Measurements from ENCODE around the gene ARHGEF7.
A peak's percentile ranks its signal among the peaks of the same experiment; 100 is the strongest.
"Not testable (repeated sequence)": the region's sequence is repeated elsewhere in the genome, so short reads cannot be mapped to it uniquely, and the experiment has no call there.

Gene ARHGEF7

GRCh38 chr13:111186305-111186935, 71.3 kb downstream of the ARHGEF7 start:
- no peak for ATAC-seq (replicated peaks)
- H3K36me3 Mint-ChIP-seq (ENCODE audit: insufficient read depth), result peaks cover 35% of the 10 kb centered on the region
- no peaks in the 10 kb centered on the region for H3K9me3 Mint-ChIP-seq
- no peak for DNase-seq
- H3K27me3 Mint-ChIP-seq, result no peaks in the 10 kb centered on the region
- peak overlapping the region; percentile 13 to 76 for H3K4me3 Mint-ChIP-seq
- peak overlapping the region in 1 of 2 donors; percentile 31 for H3K27ac Mint-ChIP-seq
- peaks cover 76 to 79% of the 10 kb centered on the region in 2 donors for H3K4me1 Mint-ChIP-seq (ENCODE audit: low read depth in 2 of 2)

DNA sequence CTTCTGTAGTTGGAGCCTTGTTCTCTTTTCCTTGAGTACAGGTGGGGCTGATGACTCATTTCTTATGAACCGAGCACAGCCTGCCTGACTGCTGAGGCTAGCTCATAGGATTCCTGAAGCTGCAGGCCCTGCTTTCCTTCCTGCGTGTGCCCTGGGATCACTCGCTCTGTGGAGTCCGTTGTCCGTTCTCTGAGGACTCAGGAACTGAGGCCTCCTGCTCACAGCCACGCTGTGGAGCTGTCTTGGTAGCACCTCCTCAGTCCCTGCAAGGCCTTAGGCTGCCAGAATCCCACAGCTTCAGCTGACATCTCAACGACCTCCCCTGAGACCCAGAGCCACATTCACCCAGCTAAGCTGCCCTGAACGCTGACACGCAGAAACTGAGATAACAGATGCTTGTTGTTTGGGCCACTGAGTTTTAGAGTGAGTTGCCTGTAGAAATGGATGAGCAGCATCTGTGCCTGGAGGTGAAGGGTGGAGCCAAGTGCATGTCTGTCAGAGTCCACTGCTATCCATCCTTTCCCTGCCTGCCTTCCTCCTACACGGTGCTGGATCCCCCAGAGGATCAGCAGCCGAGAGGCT, 72.9 kb downstream of the ARHGEF7 start:
- peaks cover 37% of the 10 kb centered on the region for H3K36me3 Mint-ChIP-seq (ENCODE audit: insufficient read depth)

DNA sequence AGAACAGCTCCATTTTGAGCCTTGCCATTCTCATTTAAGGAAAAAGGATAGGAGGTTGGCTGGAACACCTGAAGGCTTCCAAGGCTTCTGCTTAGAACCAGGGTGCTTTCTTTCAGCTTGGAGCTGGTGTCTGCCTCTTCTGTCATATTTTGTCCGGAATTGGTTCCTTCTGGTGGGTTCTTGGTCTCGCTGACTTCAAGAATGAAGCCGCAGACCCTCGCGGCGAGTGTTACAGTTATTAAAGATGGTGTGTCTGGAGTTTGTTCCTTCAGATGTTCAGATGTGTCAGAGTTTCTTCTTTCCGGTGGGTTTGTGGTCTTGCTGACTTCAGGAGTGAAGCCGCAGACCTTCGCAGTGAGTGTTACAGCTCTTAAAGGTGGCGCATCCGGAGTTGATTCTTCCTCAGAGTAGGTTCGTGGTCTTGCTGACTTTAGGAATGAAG, 74.0 kb downstream of the ARHGEF7 start:
- H3K9me3 Mint-ChIP-seq, H3K27me3 Mint-ChIP-seq: not testable (repeated sequence)
- H3K4me1 Mint-ChIP-seq (ENCODE audit: low read depth in 2 of 2), result peaks cover 68 to 72% of the 10 kb centered on the region in 2 donors
- ATAC-seq (replicated peaks) (peak; percentile 52), DNase-seq (peak; percentile 63 to 67 (median 66))
- H3K27ac Mint-ChIP-seq, result peak overlapping the region; percentile 32 to 70
- peak overlapping the region; percentile 68 to 71 for H3K4me3 Mint-ChIP-seq
- H3K36me3 Mint-ChIP-seq (ENCODE audit: insufficient read depth), result peaks cover 37% of the 10 kb centered on the region

More for the DNA sequence above, 72.9 kb downstream of the ARHGEF7 start:
- H3K4me1 Mint-ChIP-seq (ENCODE audit: low read depth in 2 of 2), result peaks cover 68 to 74% of the 10 kb centered on the region in 2 donors
- peak overlapping the region; percentile 68 to 71 for H3K4me3 Mint-ChIP-seq
- no peaks in the 10 kb centered on the region for H3K27me3 Mint-ChIP-seq
- no peak overlapping the region for H3K27ac Mint-ChIP-seq
- ATAC-seq (replicated peaks) (no peak), DNase-seq (no peak)
- H3K9me3 Mint-ChIP-seq, result no peaks in the 10 kb centered on the region

GRCh38 chr13:111189516-111189915, 74.4 kb downstream of the ARHGEF7 start:
- not testable (repeated sequence) for DNase-seq, H3K27me3 Mint-ChIP-seq, H3K9me3 Mint-ChIP-seq
- peaks cover 66 to 72% of the 10 kb centered on the region in 2 donors for H3K4me1 Mint-ChIP-seq (ENCODE audit: low read depth in 2 of 2)
- peaks cover 33% of the 10 kb centered on the region for H3K36me3 Mint-ChIP-seq (ENCODE audit: insufficient read depth)
- ATAC-seq (replicated peaks), result peak; percentile 0
- peak overlapping the region; percentile 32 to 70 for H3K27ac Mint-ChIP-seq
- H3K4me3 Mint-ChIP-seq, result peak overlapping the region; percentile 68 to 71

- Mint-ChIP-seq H3K36me3 (ENCODE audit: insufficient read depth) (peaks cover 25% of the 10 kb centered on the region), H3K4me1 (ENCODE audit: low read depth in 2 of 2) (peaks cover 50 to 57% of the 10 kb centered on the region in 2 donors)
- H3K27ac Mint-ChIP-seq; ATAC-seq (replicated peaks); H3K27me3 Mint-ChIP-seq; DNase-seq; H3K9me3 Mint-ChIP-seq; H3K4me3 Mint-ChIP-seq: not testable (repeated sequence)
These were observed 78.1 kb downstream of the ARHGEF7 start for GRCh38 chr13:111193223-111193622.

GRCh38 chr13:111194651-111195050, 79.5 kb downstream of the ARHGEF7 start:
- Mint-ChIP-seq H3K27ac (peak overlapping the region in 1 of 2 donors; percentile 28), H3K36me3 (ENCODE audit: insufficient read depth) (peaks cover 13% of the 10 kb centered on the region), H3K4me1 (ENCODE audit: low read depth in 2 of 2) (peaks cover 40 to 44% of the 10 kb centered on the region in 2 donors)
- DNase-seq; H3K9me3 Mint-ChIP-seq; H3K27me3 Mint-ChIP-seq; H3K4me3 Mint-ChIP-seq; ATAC-seq (replicated peaks): not testable (repeated sequence)

DNA sequence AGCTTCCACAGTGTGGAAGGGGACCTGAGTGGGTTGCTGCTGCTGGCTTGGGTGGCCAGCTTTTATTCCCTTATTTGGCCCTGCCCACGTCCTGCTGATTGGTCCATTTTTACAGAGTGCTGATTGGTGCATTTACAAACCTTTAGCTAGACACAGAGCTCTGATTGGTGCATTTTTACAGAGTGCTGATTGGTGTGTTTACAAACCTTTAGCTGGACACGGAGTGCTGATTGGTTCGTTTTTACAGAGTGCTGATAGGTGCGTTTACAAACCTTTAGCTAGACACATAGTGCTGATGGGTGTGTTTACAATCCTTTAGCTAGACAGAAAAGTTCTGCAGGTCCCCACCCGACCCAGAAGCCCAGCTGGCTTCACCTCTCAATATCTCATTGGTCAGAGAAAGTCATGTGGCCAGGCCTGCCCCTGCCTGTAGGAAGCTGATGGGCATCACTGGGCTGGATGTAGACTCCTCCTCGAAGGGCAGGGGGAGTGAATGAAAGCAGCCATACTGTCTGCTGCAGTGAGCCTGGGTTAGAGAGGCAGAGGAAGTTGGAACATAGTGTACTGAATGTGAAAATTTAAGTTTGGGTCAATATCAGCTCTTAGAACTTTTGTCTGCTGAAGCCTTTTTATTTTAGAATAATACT, 83.7 kb downstream of the ARHGEF7 start:
- H3K9me3 Mint-ChIP-seq; DNase-seq; H3K27me3 Mint-ChIP-seq; H3K36me3 Mint-ChIP-seq (ENCODE audit: insufficient read depth); ATAC-seq (replicated peaks); H3K4me3 Mint-ChIP-seq; H3K27ac Mint-ChIP-seq: not testable (repeated sequence)
- peaks cover 49 to 50% of the 10 kb centered on the region in 2 donors for H3K4me1 Mint-ChIP-seq (ENCODE audit: low read depth in 2 of 2)

GRCh38 chr13:111201304-111201940, 86.3 kb downstream of the ARHGEF7 start:
- Mint-ChIP-seq H3K4me1 (ENCODE audit: low read depth in 2 of 2) (peaks cover 48 to 60% of the 10 kb centered on the region in 2 donors), H3K27me3 (no peaks in the 10 kb centered on the region), H3K4me3 (no peak overlapping the region), H3K9me3 (no peaks in the 10 kb centered on the region), H3K27ac (peak overlapping the region; percentile 20 to 50), H3K36me3 (ENCODE audit: insufficient read depth) (peaks cover 8% of the 10 kb centered on the region)
- ATAC-seq (replicated peaks) (no peak), DNase-seq (no peak)

- ATAC-seq (replicated peaks) (no peak), DNase-seq (no peak)
- Mint-ChIP-seq H3K4me3 (no peak overlapping the region), H3K4me1 (ENCODE audit: low read depth in 2 of 2) (peaks cover 46 to 60% of the 10 kb centered on the region in 2 donors), H3K27ac (peak overlapping the region in 1 of 2 donors; percentile 20), H3K27me3 (no peaks in the 10 kb centered on the region), H3K36me3 (ENCODE audit: insufficient read depth) (peaks cover 8% of the 10 kb centered on the region), H3K9me3 (no peaks in the 10 kb centered on the region)
These were observed 87.1 kb downstream of the ARHGEF7 start for GRCh38 chr13:111202156-111202621.

- DNase-seq, result no peak
- Mint-ChIP-seq H3K9me3 (no peaks in the 10 kb centered on the region), H3K4me1 (ENCODE audit: low read depth in 2 of 2) (peaks cover 44 to 61% of the 10 kb centered on the region in 2 donors), H3K36me3 (ENCODE audit: insufficient read depth) (peaks cover 5% of the 10 kb centered on the region), H3K4me3 (no peak overlapping the region), H3K27ac (peak overlapping the region in 1 of 2 donors; percentile 67), H3K27me3 (no peaks in the 10 kb centered on the region)
- ATAC-seq (replicated peaks), result peak; percentile 55
These were observed 87.6 kb downstream of the ARHGEF7 start for GRCh38 chr13:111202745-111203144.

DNA sequence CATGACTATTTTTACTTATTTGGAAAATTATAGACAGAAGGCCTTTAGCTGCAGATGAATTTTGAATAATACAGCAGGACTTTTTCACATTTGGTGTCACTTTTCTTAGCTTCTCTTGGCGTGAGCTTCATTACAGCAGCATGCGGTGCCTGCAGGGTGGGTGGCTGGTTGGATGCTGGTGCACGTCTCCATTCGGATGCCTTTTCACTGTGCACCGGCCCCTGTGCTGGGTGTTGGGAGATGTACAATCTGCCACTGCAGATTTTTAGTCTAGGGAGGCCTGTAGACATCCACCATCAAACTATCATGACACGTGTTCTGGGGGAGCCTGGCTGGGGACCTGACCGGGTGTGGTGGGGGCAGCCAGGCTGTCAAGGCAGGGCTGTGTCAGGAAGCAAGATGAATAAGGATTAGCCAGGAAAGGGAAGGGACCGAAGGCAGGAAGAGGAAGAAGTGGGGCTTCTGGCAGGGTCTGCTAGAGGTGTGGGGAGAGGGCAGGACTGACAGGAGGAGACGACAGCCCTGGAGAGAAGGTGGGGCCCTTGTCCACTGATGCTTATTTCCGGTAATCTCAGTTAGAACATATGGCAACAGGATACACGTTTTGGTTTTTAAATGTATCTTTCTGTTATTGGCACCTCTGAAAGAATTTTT, 88.8 kb downstream of the ARHGEF7 start:
- Mint-ChIP-seq H3K27ac (peak overlapping the region; percentile 67 to 78), H3K4me1 (ENCODE audit: low read depth in 2 of 2) (peaks cover 53 to 71% of the 10 kb centered on the region in 2 donors), H3K27me3 (no peaks in the 10 kb centered on the region), H3K4me3 (peak overlapping the region in 1 of 2 donors; percentile 9), H3K9me3 (no peaks in the 10 kb centered on the region), H3K36me3 (ENCODE audit: insufficient read depth) (peaks cover 5% of the 10 kb centered on the region)
- no peak for ATAC-seq (replicated peaks)
- no peak for DNase-seq

DNA sequence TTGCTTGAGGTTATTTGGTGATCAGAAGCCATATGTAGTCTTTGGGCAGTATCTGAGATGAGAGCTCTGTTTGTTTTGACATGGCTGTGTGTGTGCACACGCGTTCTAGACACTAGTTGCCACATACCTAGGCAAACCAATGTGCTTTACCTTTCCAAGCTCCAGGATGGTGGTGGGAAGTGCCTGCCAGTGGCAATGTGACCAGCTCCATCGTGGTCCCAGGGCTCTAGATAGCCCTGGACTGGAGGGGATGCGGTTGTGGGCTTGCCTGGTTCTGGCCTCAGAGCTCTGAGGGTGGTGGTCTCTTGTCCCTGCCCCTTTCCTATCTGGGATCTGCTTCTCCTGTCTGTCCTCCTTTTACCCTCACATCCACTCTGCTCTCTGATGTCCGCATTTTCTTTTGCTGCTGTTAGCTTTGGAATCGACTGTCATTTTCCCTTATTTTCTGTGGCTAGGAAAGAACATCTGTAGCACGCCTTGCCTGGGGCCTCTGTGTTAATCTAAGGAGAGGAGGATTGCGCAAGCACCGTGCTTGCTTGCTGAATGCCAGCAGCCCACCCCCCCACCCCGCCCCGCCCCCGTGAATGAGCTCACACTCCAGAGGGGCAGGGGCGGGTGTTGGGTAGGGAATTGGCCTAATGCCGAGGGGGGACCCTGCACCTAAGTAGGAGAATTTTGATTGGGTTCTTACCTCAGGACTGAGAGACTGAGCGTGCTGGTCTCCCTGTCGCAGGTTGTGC, 89.5 kb downstream of the ARHGEF7 start:
- ATAC-seq (replicated peaks), result no peak
- H3K4me1 Mint-ChIP-seq (ENCODE audit: low read depth in 2 of 2), result peaks cover 52 to 69% of the 10 kb centered on the region in 2 donors
- H3K36me3 Mint-ChIP-seq (ENCODE audit: insufficient read depth), result peaks cover 5% of the 10 kb centered on the region
- H3K27ac Mint-ChIP-seq, result peak overlapping the region; percentile 67 to 78
- H3K9me3 Mint-ChIP-seq, result no peaks in the 10 kb centered on the region
- no peaks in the 10 kb centered on the region for H3K27me3 Mint-ChIP-seq
- no peak for DNase-seq
- H3K4me3 Mint-ChIP-seq, result no peak overlapping the region

Measured in effector memory CD8-positive, alpha-beta T cell (primary cell).